H1 (cell line): ENCODE results near the gene PTPRG. TPM values are rescaled to one million over a fixed set of nuclear protein-coding genes. Genes with fewer than 3 reads are reported as not detected.

Source experiments
- CTCF ChIA-PET: fragments of 300-600 bp; sonication (Branson Sonifier 250); formaldehyde crosslinking; loops from one replicate; lab custom pipeline; 2021; ENCODE audit not compliant: partially characterized antibody; lab: Charles Lee
- POLR2A ChIA-PET: fragments of 300-600 bp; sonication (Branson Sonifier 250); formaldehyde crosslinking; loops from one replicate; lab custom pipeline; 2021; ENCODE audit warnings: inconsistent platforms; ENCODE audit not compliant: partially characterized antibody; lab: Charles Lee
- DNase-seq, 2 experiments: peaks; one replicate each; pipeline versions ENCODE4 v3.0.0 to v3.0.0-alpha.2; 2010 to 2022; ENCODE audit warnings: low spot score in 2 of 2, low read depth in 1 of 2, mixed read lengths in 1 of 2
- FAIRE-seq: peaks from 2 replicates; lab custom pipeline; 2011; peaks lifted over from hg19 to GRCh38; lab: Jason Lieb, UNC
- H2AFZ ChIP-seq: 2 replicates; pipeline ENCODE4 v1.8.1; 2012; ENCODE audit warnings: low read length, inconsistent platforms
- H2AK5ac ChIP-seq: 2 replicates; pipeline ENCODE4 v1.6.1; 2013; ENCODE audit warnings: low read depth, low read length
- H2BK120ac ChIP-seq: replicated peaks from 2 replicates; pipeline ENCODE3; 2013; ENCODE audit warnings: low read depth, low read length, inconsistent platforms
- H2BK12ac ChIP-seq: 2 replicates; pipeline ENCODE4 v1.6.1; 2013; ENCODE audit warnings: low read depth, low read length
- H2BK15ac ChIP-seq: 2 replicates; pipeline ENCODE4 v1.6.1; 2013; ENCODE audit warnings: low read length
- H2BK20ac ChIP-seq: 2 replicates; pipeline ENCODE4 v1.6.1; 2013; ENCODE audit warnings: low read length
- H2BK5ac ChIP-seq: 2 replicates; pipeline ENCODE4 v1.6.1; 2013; ENCODE audit warnings: low read depth, low read length
- H3K14ac ChIP-seq: 2 replicates; pipeline ENCODE4 v1.6.1; 2013; ENCODE audit warnings: inconsistent platforms; ENCODE audit not compliant: insufficient read length
- H3K18ac ChIP-seq: 2 replicates; pipeline ENCODE4 v1.6.1; 2013; ENCODE audit warnings: low read length; ENCODE audit errors: extremely low read depth
- H3K23ac ChIP-seq: 2 replicates; pipeline ENCODE4 v1.6.1; 2013; ENCODE audit warnings: inconsistent platforms; ENCODE audit not compliant: insufficient read length
- H3K23me2 ChIP-seq: 2 replicates; pipeline ENCODE4 v1.6.1; 2013; ENCODE audit warnings: low read depth, low read length
- H3K27ac ChIP-seq: 2 replicates; pipeline ENCODE4 v1.6.1; 2011; ENCODE audit warnings: low read depth, low read length, inconsistent platforms
- H3K27me3 ChIP-seq, 4 experiments: replicated peaks in 1 of 4; 1 replicate in 1 of 4; 2 replicates in 3 of 4; pipeline versions ENCODE4 v1.6.1 to v1.8.1; 2011 to 2013; ENCODE audit warnings: low read length in 3 of 4, mild to moderate bottlenecking in 3 of 4, inconsistent platforms in 2 of 4, mixed read lengths in 2 of 4, moderate library complexity in 1 of 4; ENCODE audit not compliant: control insufficient read depth in 3 of 4, insufficient read depth in 3 of 4; ENCODE audit errors: extremely low read depth in 1 of 4
- H3K36me3 ChIP-seq, 4 experiments: 2 replicates each; pipeline versions ENCODE4 v1.6.1 to v1.8.1; 2011 to 2013; ENCODE audit warnings: mild to moderate bottlenecking in 4 of 4, low read length in 3 of 4, moderate library complexity in 2 of 4, control low read depth in 1 of 4, inconsistent platforms in 1 of 4; ENCODE audit not compliant: insufficient read depth in 4 of 4, control insufficient read depth in 2 of 4
- H3K4ac ChIP-seq: replicated peaks from 2 replicates; pipeline ENCODE3; 2013; ENCODE audit warnings: low read length, low read depth, mixed read lengths, inconsistent platforms; ENCODE audit not compliant: insufficient read length
- H3K4me1 ChIP-seq, 4 experiments: replicated peaks in 1 of 4; 1 replicate in 1 of 4; 2 replicates in 3 of 4; pipeline versions ENCODE4 v1.6.1 to v1.8.1; 2011 to 2013; ENCODE audit warnings: low read length in 3 of 4, inconsistent platforms in 2 of 4, mixed read lengths in 1 of 4; ENCODE audit not compliant: insufficient read depth in 4 of 4, control insufficient read depth in 3 of 4
- H3K4me2 ChIP-seq, 2 experiments: 2 replicates each; pipeline versions ENCODE4 v1.6.1 to v1.8.1; 2011 to 2013; ENCODE audit warnings: low read depth in 2 of 2, low read length in 2 of 2, control low read depth in 1 of 2, inconsistent platforms in 1 of 2, mild to moderate bottlenecking in 1 of 2; ENCODE audit not compliant: insufficient read depth in 1 of 2
- H3K4me3 ChIP-seq, 4 experiments: fragments of 200-600, 300-600 bp in 1 of 4; sonication (generic), shearing (Covaris generic), sonication (Bioruptor Twin) in 1 of 4; 2 replicates each; pipeline versions ENCODE4 v1.5.1 to v1.8.1; 2011 to 2016; ENCODE audit warnings: low read length in 4 of 4, low read depth in 3 of 4, control low read depth in 2 of 4, inconsistent platforms in 2 of 4, mild to moderate bottlenecking in 2 of 4, mixed read lengths in 1 of 4, moderate library complexity in 1 of 4; ENCODE audit not compliant: insufficient read depth in 2 of 4; ENCODE audit errors: extremely low read depth in 1 of 4
- H3K56ac ChIP-seq: replicated peaks from 2 replicates; pipeline ENCODE3; 2013; ENCODE audit warnings: low read depth, mild to moderate bottlenecking, mixed read lengths, low read length, inconsistent platforms; ENCODE audit not compliant: insufficient read length
- H3K79me1 ChIP-seq: 2 replicates; pipeline ENCODE4 v1.6.1; 2013; ENCODE audit warnings: low read depth, low read length, control low read depth
- H3K79me2 ChIP-seq, 2 experiments: 2 replicates each; pipeline versions ENCODE4 v1.6.1 to v1.8.1; 2012 to 2013; ENCODE audit warnings: low read length in 2 of 2, mild to moderate bottlenecking in 2 of 2, inconsistent platforms in 1 of 2; ENCODE audit not compliant: insufficient read depth in 2 of 2, control insufficient read depth in 1 of 2
- H3K9ac ChIP-seq, 4 experiments: replicated peaks in 1 of 4; 1 replicate in 1 of 4; 2 replicates in 3 of 4; pipeline versions ENCODE4 v1.6.1 to v1.8.1; 2011 to 2013; ENCODE audit warnings: low read depth in 3 of 4, low read length in 3 of 4, control low read depth in 2 of 4, mild to moderate bottlenecking in 2 of 4, moderate library complexity in 2 of 4, inconsistent platforms in 1 of 4; ENCODE audit errors: extremely low read depth in 1 of 4
- H3K9me3 ChIP-seq, 2 experiments: 2 replicates each; pipeline versions ENCODE4 v1.6.1 to v1.8.1; 2012 to 2013; ENCODE audit warnings: mild to moderate bottlenecking in 2 of 2, moderate library complexity in 2 of 2, control low read depth in 1 of 2, inconsistent platforms in 1 of 2, low read depth in 1 of 2, low read length in 1 of 2, mixed read lengths in 1 of 2; ENCODE audit not compliant: insufficient read depth in 2 of 2
- H4K20me1 ChIP-seq, 2 experiments: replicated peaks in 1 of 2; 2 replicates each; pipeline versions ENCODE3 to v1.8.1; 2011 to 2013; ENCODE audit warnings: inconsistent platforms in 2 of 2, low read length in 2 of 2, mild to moderate bottlenecking in 1 of 2; ENCODE audit not compliant: insufficient read depth in 2 of 2, control insufficient read depth in 1 of 2
- H4K5ac ChIP-seq: 2 replicates; pipeline ENCODE4 v1.6.1; 2013; ENCODE audit warnings: low read length, low read depth, mixed read lengths, inconsistent platforms; ENCODE audit not compliant: insufficient read length
- H4K8ac ChIP-seq: 2 replicates; pipeline ENCODE4 v1.8.0; 2013; ENCODE audit warnings: mild to moderate bottlenecking, moderate library complexity, low read length, inconsistent platforms; ENCODE audit not compliant: insufficient read depth; ENCODE audit errors: extremely low read depth
- H4K91ac ChIP-seq: replicated peaks from 2 replicates; pipeline ENCODE3; 2013; ENCODE audit warnings: low read length, mixed read lengths, inconsistent platforms; ENCODE audit not compliant: insufficient read length
- CEBPB ChIP-seq: IDR thresholded peaks from 2 replicates; pipeline ENCODE4 v1.6.1; 2012; ENCODE audit warnings: low read depth, low read length
- CREB1 ChIP-seq: IDR thresholded peaks from 2 replicates; pipeline ENCODE4 v1.6.1; 2012; ENCODE audit warnings: inconsistent platforms
- POU5F1 ChIP-seq: IDR thresholded peaks from 2 replicates; pipeline ENCODE4 v1.6.1; 2011; ENCODE audit warnings: low read depth, mild to moderate bottlenecking, low read length, moderate library complexity
- RAD21 ChIP-seq, 2 experiments: IDR thresholded peaks in 1 of 2; conservative IDR thresholded peaks in 1 of 2; 2 replicates each; pipeline ENCODE4 v1.6.1; 2011; ENCODE audit warnings: low read depth in 2 of 2, low read length in 2 of 2, improper control_type of control experiment in 1 of 2, inconsistent platforms in 1 of 2, mild to moderate bottlenecking in 1 of 2, moderate library complexity in 1 of 2
- WGBS, 2 experiments: shearing (Covaris generic) in 1 of 2; methylation state at CpG; one replicate each; pipeline versions ENCODE4 v1.1.6 to v1.1.7; 2013 to 2015; ENCODE audit warnings: low lambda C conversion rate in 2 of 2, mixed read lengths in 2 of 2, inconsistent platforms in 1 of 2, low coverage in 1 of 2, missing lambda C conversion rate in 1 of 2; ENCODE audit not compliant: insufficient replicate concordance in 2 of 2, insufficient coverage in 1 of 2, insufficient read length in 1 of 2; ENCODE audit errors: extremely low coverage in 1 of 2, missing lambda C conversion rate in 1 of 2; 5-methylcytosine and 5-hydroxymethylcytosine counted together
- polyA plus RNA-seq, 7 experiments: library from polyadenylated mRNA; depleted of rRNA in 3 of 7; stranded (reverse) in 5 of 7; unstranded in 2 of 7; fragments of >200 nt in 5 of 7; fragments of 200-250 nt in 2 of 7; gene quantifications; 1 replicate in 5 of 7; 2 replicates in 1 of 7; 4 replicates in 1 of 7; pipeline versions ENCODE4 v1.2.1 to v1.2.3, GENCODE V29; 2011 to 2013; ENCODE audit warnings: missing spikeins in 2 of 7, mixed read lengths in 2 of 7
- total RNA-seq: library from RNA; stranded (reverse); fragmentation: NEBNext Ultra II Directional; extraction: Animal tissue kit (Norgen Biotek cat#: 25700); gene quantifications from 2 replicates; pipeline ENCODE4 v1.2.1, GENCODE V29; 2021

PTPRG gene
- total and polyA plus RNA-seq, 2 of the 8 experiments (the other 6 are each of a cell fraction or from before 2014, with no cell fraction given), result 23.3 to 96.2 TPM

GRCh38 chr3:61928039-61928438, 366.7 kb downstream of the PTPRG start:
- no peak overlapping the region for H2AFZ ChIP-seq
- no peak overlapping the region for H2BK5ac ChIP-seq
- H3K9me3 ChIP-seq, result no peaks in the 10 kb centered on the region
- H3K9ac ChIP-seq, result no peak overlapping the region
- H4K91ac ChIP-seq, result no peak overlapping the region
- no peak overlapping the region for H3K4ac ChIP-seq
- no peaks in the 10 kb centered on the region for H3K36me3 ChIP-seq
- H2BK15ac ChIP-seq, result no peak overlapping the region
- FAIRE-seq, result no peak
- no peak overlapping the region for H3K14ac ChIP-seq
- H2BK120ac ChIP-seq, result no peak overlapping the region
- H3K56ac ChIP-seq, result no peak overlapping the region
- no peaks in the 10 kb centered on the region; the same call in 1 of the 2 replicates for H3K79me1 ChIP-seq
- no peak overlapping the region for H2BK12ac ChIP-seq
- H3K27me3 ChIP-seq, result no peaks in the 10 kb centered on the region
- H4K5ac ChIP-seq, result no peak overlapping the region
- H3K4me1 ChIP-seq, result peaks cover 0 to 21% (median 2%) of the 10 kb centered on the region in 4 experiments
- H4K8ac ChIP-seq, result no peak overlapping the region
- peaks cover 0 to 7% of the 10 kb centered on the region in 2 experiments for H4K20me1 ChIP-seq
- no peak overlapping the region for H3K4me2 ChIP-seq
- no peak overlapping the region for H3K27ac ChIP-seq
- DNase-seq, result no peak
- H3K18ac ChIP-seq, result no peak overlapping the region
- 69% methylated on average over 3 of the region's 3 CpGs; no CpG with 5 or more reads in 1 of the 2 experiments for WGBS, 2 experiments
- H3K23me2 ChIP-seq, result no peaks in the 10 kb centered on the region
- POLR2A ChIA-PET, result no interaction called here
- H3K4me3 ChIP-seq, result no peak overlapping the region
- H3K23ac ChIP-seq, result no peak overlapping the region
- H2AK5ac ChIP-seq, result no peak overlapping the region
- no peak overlapping the region for H2BK20ac ChIP-seq
- CTCF ChIA-PET, result interaction anchor here (0.8 to 2.0 kb wide), 7 partner anchors 8 to 259 kb away, joined by 3 to 24 read pairs (median 3); no protein-coding TSS in a partner anchor
- H3K79me2 ChIP-seq, result peaks cover 0 to 87% of the 10 kb centered on the region in 2 experiments; a peak in 3 of 4 replicates
- TF ChIP-seq CREB1, result no peak
- no peak for TF ChIP-seq POU5F1
- no peak for TF ChIP-seq CEBPB
- TF ChIP-seq RAD21 (IDR thresholded peaks at IDR 0.05 in 1 of 2, conservative IDR thresholded peaks at IDR 0.05 in 1 of 2; ENCODE audit: low read depth in 2 of 2, low read length in 2 of 2), result peak; percentile 10 to 27; a peak in 2 of 4 replicates
